Embryonic facial prominence (tissue), 1 donor: ENCODE data around the gene ACSL3.

Source experiments
- DNase-seq: peaks from one replicate; pipeline ENCODE4 v3.0.0-alpha.2; 2016; ENCODE audit errors: extremely low spot score

Gene ACSL3

DNA sequence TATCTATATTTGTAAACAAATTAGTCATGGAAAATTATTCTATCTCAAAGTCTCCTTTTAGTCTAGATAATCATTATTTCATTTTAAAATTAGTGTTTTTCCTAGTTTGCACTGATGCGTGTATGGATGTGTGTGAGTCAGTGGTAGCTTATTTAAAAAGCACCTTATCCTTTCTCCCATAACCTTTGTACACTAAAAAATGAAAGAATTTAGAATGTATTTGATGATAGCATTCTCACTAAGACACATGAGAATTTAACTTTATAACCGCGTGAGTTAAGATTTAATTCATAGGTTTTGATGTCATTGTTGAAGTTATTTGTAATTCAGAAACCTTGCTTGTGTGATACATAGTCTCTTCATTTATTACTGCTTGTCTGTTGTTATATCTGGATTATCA lies 81.7 kb downstream of the ACSL3 start:
- no peak for DNase-seq

DNA sequence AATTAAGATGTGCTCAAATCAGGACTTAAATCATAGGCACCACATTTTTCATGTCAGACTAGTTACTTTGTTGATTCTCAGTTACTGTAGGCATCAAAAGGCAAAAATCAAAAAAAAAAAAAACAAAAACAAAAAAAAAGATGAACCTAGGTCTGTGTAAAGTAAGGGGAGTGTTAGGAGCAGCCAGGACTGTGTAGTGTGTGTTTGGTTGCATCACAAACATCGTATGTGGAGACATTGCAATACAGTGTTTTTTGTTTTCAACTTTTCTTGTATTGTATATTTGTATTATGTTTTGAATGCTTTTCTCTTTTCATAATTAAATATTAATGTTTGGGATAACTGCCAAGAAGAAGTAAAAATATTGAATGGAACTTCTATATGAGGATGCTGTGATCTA lies 82.1 kb downstream of the ACSL3 start:
- DNase-seq, result no peak

DNA sequence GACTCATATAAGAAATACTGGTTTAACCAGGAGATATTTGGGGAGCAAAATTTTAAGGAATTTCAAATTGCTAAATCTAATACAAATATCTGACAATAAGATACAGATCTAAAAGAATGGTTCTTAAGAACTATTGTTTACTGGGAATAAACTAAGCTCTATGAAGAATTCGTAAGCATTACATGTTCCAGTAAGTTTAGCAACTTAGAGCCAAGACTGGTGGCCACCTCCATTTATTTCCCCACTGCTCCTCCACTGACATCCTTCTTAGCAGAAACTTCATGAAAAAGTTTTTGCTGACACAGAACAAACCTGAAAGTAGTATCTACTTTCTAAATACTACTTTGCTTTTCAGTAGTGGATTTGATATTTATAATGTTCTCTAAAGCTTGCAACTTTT lies 83.0 kb downstream of the ACSL3 start:
- DNase-seq, result no peak

DNA sequence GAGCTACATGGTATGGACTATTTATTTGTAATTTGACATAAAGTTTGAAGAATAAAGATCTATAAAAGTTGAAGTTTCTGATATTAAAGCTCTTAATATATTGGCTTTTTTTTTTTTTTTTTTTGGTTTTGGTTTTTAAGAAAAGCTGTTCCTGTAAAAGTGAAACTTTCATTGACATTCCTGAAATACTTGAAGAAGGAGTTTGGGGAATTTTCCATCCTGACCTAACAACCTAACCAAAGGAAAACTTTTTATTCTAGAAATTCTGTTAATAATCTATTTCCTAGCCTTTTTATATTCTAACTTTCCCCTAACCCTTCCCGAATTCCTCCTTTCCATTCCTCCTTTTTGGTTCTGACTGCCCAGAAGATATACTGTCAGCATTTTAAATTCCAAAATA lies 83.7 kb downstream of the ACSL3 start:
- no peak for DNase-seq

DNA sequence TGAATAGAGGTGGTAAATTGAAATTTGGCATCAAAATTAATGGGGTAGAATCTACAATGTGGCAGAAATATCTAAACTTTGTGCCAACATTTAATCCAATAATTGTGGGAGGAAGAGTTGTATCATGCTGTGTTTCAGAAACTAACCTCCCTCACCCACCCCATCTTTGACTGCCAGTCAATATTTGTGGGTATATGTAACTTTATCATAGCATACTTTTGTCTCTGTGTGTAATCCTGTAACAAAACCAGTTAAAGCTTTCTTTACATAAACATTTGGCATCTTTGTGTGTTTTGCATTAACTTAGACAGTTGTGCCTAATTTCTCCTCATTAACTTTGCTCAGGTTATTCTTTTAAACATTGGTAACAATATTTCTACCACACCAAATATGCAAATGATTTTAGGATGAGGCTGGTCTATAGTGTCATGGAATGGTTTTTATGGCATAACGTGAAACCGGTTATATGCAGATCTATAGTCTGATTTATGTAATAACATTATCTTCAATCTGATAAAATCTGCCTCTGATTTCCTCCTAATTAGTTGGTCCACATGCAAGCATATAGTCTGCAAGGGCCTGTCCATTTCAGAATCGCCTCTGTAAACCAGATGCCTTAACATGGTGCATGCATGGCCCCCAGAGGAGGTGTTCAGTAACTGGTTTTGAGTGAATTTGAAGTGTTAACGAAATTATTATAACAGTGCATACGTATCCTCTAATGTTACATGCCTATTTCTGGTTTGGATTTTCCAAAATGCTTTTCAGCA lies 84.3 kb downstream of the ACSL3 start:
- no peak for DNase-seq

DNA sequence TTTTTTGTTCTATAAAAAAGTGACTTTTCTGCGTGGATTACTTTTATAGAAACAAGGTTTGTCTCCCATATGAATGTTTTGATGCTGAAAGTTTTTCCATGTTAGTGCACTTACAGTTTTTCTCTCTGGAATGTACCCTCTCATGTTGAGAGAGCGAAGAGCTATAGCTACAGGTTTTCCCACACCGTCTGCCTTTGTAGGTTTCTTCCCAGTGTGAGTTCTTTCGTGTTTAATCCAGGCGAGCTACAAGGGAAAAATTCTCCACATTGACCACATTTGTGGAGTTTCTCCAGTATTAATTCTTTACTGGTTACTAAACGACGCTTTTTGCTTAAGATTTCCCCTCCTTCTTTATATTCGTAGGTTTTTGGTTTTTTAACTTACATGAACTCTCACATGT lies 85.1 kb downstream of the ACSL3 start:
- no peak for DNase-seq

DNA sequence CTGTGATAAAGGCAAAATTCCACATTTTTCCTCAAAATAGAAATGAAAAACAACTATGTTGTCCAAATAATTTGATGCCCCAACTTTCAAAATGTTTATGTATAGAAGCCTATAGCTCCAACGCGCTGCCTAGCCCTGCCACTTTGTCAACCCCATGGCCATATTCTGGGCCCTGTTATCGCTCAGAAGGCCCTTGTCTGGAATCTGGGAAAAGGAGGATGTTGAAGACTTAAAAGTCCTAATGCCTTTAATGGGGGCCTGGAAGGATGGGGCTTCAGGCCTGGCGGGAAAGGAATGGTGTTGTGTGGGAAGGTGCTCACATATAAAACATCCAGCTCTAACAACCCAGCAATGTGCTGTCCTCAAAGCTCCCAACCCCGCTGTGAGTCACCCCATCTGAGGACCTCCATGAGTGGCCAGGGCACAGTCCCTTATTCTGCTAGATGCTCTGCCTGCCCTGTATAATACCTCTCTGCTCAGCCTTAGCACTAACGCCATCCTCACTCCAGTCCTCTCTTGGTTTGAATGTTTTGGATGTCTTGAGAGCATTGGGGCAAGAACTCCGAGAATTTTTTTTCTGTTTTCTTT lies 86.0 kb downstream of the ACSL3 start:
- no peak for DNase-seq

DNA sequence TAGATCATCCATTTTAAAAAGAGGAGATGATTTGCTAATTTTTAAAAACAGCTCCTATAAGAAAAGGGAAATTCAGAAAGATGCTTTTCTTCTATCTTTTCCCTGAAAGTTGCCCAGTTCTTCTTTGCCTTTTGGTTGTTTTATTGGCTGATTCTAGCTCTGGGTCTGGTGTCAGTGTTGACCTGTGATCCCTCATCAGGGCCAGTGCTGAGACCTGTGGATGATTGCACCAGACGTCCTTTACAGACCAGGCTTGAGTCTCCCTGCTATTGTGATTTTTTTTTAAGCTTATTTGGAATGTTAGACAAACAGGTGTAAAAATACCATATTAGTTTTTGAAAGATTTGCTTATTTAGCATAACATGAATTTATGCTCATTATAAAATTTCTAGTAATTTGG lies 88.2 kb downstream of the ACSL3 start:
- no peak for DNase-seq

DNA sequence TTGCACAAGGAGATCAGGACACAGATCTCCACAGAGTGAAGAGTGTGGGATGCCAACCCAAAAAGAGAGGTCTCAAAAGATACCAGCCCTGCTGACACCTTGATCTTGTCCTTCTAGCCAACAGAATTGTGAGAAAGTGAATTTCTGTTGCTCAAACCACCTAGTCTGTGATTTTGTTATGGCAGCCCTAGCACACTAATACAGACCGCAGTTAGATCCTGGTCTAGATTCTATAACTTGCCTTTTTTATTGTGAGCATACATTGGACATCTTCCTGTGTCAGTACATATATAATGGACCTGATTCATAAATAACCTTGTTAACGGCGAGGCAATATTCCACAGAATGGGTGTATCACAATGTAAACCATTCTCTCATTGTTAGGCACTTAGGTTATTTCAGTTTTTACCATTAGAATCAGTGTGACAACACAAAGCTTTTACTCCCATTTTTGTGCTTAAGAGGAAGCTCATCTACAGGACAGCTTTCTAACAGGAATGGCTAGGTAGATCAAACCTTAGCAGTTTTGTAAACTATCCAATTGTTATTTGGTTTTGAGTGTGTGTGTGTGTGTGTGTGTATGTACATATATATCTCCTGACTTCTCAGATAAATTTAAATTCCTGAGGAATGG lies 89.0 kb downstream of the ACSL3 start:
- no peak for DNase-seq

DNA sequence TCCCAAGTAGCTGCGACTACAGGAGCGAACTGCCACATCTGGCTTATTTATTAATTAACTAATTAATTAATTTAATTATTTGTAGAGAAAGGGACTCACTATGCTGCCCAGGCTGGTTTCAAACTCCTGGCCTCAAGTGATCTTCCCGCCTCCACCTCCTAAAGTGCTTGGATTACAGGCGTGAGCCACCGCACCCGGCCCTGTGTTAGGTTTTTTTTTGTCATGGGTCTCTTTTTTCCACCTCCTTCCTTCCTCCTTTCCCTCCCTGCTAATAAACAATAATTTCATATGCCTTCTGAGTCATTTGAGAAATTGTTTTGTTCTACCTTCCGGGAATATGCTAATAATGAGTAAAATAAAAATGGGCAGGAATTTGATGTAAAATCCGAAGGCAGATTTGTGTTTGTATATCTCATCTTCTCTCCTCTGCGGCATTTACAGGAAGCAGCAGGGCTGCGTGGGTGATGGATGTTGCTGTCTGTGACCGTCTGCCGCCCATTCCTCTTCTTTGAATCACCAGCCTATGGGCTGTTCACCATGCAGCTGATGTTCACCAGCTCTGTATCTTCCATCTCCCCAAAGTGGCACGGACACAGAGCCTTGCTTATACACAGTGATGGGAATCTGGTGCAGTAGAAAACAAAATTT lies 89.9 kb downstream of the ACSL3 start:
- DNase-seq, result no peak

DNA sequence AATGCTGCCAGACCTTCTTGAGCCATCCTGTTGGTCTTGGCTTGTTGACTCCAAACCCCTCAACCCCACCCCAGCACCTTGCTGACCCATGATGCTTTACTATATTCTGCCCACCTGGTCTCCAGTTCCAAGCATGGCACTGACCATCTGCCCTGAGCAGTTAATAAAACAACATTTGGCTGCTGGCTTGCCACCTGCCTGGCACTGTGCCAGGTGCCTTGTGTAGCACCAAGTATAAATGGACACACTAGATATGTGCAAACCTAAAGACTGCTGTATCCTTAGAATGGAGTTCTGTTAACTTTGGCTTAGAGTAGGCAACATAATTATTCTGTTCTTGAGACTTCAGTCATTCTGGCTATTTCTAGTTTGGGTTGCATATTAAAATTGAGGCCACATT lies 91.4 kb downstream of the ACSL3 start:
- no peak for DNase-seq

DNA sequence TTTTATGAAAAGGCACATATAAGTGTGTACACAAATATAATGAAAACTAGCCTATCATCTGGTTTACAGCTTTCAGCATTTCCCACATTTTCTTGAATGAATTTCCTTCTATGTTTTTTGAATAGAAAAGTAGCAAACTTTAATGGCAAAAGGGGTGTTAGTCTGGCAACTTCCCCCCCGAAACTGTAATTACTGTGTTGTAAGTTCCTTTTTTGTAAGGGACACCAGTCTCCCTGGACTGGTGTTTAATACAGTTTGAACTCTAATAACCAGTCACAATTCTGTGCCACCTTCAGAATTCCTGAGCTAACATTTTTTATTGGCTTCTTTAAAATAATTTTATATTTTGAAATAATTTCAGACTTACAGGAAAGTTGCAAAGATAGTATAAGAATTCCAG lies 94.2 kb downstream of the ACSL3 start:
- no peak for DNase-seq

DNA sequence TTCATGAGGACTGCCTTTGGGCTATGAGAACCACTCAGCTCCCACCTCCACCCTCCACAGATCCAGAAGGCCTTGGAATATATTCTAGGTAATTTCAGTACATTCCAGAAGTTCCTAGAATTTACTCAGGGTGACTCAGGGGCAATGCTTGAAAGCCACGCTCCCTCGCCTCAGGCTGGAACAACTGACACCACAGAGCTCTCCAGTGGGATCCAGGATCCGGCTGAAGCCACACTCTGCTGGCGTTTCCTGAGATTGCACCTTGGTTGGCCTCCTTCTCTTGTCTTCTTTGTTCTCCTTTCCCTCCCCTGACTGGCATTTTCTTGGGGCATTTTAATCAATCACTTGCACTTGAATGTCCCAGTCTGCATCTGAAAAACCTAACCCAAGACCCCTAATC lies 98.5 kb downstream of the ACSL3 start:
- no peak for DNase-seq

DNA sequence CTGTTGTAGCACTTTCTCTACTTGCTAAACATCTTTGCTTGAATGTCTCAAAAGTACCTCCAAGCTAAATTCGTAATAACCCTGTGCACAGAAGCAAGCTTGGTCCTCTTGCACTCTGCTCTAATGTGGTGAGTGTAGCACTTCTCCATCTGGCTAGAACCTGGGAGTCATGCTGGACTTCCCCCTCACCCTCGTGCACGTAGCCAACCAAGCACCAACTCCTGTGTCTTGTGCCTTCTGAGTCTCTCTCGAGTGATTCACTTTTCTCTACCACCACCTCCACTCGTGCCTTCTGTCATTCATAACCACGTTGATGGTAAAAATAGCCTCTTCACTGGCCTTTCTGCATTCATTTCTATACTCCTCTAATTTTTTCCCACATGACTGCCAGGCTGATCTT lies 99.3 kb downstream of the ACSL3 start:
- no peak for DNase-seq

DNA sequence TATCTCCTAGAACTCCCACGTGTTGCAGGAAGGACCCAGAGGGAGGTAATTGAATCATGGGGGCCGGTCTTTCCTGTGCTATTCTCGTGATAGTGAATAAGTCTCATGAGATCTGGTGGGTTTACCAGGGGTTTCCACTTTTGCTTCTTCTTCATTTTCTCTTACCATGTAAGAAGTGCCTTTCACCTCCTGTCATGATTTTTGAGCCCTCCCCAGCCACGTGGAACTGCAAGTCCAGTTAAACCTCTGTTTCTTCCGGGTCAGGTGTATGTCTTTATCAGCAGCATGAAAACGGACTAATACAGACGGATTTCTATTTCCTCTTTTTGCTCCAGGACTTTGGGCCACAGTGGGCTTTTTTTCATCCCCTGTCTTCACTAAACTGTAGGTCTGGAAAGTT lies 102.8 kb downstream of the ACSL3 start:
- DNase-seq, result no peak

DNA sequence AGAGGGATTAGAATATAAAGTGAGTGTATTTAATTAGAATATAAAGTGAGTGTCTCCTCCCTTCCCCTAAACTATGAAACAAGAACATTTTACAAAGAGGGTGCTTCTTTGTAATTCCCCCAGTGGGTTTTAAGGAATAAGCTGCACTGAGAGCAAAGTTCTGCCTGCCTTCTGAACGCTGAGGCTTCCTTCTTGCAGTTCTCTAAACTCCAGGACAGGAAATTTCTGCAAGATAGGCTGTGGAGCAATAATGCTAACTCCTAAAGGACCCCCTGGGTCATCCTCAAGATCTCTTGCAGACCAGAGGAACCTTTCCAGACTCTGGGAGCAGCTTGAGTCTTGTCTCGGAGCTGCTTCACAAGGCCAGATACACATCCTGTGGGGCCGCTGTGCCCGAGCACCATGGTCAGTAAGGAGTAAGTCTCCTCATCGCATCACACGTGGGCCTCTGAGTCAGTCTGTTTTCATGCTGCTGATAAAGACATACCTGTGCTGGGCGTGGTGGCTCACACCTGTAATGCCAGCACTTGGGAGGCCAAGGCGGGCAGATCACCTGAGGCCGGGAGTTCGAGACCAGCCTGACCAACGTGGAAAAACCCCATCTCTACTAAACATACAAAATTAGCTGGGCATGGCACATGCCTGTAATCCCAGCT lies 103.7 kb downstream of the ACSL3 start:
- DNase-seq, result no peak

DNA sequence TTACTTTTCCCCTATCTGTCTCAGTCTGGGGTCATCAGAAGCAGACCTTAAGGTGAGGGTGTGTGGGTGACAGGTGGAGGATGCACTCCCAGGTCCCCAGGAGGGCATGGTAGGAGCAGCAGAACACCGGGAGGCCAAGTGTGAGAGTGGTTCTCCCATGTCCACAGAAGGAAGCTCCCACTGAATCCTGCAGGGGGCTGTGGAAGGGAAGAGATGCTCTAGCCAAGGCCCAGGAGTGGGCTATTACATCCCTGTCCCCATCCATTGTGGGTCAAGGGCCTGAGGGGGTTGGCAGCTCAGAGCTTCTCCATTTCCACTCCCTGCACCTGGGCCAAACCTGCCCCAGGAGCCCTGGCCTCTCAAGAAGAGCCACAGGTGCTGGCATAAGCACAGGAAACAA lies 104.7 kb downstream of the ACSL3 start:
- no peak for DNase-seq

DNA sequence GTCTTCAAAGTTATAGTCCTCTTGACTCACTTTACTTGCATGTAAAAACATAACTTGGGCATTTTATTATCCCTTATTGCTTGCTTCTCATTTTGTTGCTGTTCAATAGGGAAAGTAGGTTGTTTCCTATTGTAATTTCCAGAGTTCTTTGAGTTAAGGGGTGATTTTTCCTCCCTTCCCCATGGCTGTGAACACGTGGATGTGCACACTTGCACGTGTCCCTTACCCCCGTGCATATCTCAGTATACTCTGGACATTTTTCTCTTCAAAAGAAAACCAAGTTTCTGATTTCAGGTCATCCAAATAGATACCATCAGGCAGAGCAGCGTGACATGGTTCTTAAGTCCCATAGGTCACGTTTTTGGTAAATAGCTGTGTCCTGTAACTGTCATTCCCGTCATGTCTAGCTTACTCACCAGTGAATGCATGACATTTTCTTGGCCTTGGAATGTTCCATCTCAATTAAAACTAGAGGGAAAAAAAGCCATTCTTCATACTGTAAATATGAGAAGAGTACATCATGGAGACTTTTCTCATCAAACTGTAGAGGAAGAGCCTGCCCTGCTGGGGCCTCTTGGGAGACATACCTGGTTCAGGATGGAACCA lies 107.8 kb downstream of the ACSL3 start:
- DNase-seq, result no peak

DNA sequence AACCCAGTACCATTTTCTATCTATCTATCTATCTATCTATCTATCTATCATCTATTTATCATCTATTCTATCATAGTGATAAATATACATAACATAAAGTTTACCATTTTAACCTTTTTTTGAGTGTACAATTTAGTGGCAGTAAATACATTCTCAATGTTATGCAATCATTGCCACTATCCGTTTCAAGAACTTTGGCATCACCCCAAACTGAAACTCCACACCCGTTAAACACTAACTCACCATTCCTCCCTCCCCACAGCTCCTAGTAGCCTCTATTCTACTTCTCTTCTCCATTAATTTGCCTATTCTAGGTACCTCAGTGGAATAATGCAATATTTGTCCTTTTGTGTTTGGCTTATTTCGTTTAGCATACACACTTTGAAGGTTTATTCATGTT lies 108.7 kb downstream of the ACSL3 start:
- no peak for DNase-seq

DNA sequence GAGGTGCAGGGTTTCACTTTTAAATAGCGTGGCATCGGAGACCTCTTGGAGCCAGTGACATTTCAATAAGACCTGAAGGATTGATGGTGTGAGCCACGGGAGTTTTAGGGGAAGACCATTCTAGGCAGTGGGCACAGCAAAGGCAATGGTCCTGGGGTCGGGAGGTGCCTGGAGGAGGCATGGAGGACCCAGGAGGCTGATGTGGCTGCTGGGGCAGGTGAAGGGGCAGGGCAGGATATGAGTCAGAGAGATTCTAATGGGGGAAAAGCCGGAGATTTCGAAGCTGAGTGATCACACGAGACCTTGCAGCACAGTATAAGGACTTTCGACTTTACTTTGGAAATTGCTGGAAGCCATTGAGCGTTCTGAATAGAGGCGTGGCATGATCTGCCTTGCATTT lies 111.6 kb downstream of the ACSL3 start:
- no peak for DNase-seq

DNA sequence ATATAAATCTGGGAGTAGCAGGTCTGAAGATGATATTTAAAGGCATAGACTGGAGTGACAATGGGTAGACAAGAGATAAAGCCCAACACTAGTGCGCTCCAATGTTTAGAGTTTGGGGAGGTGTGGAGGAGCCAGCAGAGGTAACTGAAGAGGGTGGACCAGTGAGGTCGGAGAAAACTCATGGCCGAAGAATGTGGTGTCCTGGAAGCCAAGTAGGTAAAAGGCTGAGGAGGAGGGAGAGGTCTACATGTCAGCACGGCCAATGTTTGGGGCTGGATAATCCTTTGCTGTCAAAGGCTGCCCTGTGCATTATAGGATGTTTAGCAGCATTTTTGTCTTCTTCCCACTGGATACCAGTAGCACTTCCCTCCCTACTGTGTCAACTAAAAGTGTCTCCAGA lies 112.4 kb downstream of the ACSL3 start:
- DNase-seq, result no peak

DNA sequence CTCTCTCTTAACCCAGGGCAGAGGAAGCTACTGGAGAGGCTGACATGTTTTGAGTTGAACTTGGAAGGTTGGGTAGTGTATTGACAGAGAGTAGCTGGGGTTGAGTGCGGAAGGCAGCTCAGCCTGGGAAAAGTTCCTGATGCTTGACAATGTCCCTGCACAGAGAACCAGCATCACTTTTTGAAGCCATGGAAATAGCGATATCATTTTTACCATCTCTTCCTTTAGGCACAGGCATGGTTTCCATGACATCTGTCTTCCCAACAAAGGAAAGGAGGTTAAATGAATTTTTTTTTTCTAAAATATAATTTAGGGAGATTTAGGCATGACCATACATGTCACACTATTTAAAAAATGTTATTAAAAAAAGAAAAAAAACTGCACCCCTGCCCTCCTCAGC lies 112.9 kb downstream of the ACSL3 start:
- no peak for DNase-seq
